Sigmoid colon (tissue), 3 donors: Measurements from ENCODE around the gene ZFP91.

ENCODE experiments used
- CTCF ChIP-seq, 4 experiments: fragments of 450-650 bp in 3 of 4; fragments of 200-600 bp in 1 of 4; IDR thresholded peaks; one replicate each; pipeline ENCODE4 v1.5.1; 2016 to 2019; ENCODE audit warnings: antibody characterized with exemption in 4 of 4, mild to moderate bottlenecking in 3 of 4, moderate library complexity in 2 of 4
- POLR2A ChIP-seq, 2 donors: fragments of 450-650 bp; IDR thresholded peaks; one replicate each; pipeline ENCODE4 v1.6.1; 2016; ENCODE audit warnings: antibody characterized with exemption in 2 of 2, mild to moderate bottlenecking in 2 of 2, moderate library complexity in 2 of 2

GRCh38 chr11:58659404-58659803, 80.5 kb downstream of the ZFP91 start:
- TF ChIP-seq CTCF (IDR thresholded peaks at IDR 0.05) (no peak), POLR2A (IDR thresholded peaks at IDR 0.05) (no peak)
